Ishikawa (cell line): Measurements from ENCODE around the gene FASTKD2.

ENCODE experiments used
- CREB1 ChIP-seq: IDR thresholded peaks from 2 replicates; pipeline ENCODE4 v1.6.1; 2012; ENCODE audit warnings: low read depth
- EP300 ChIP-seq: IDR thresholded peaks from 2 replicates; pipeline ENCODE4 v1.6.1; 2012; ENCODE audit warnings: borderline replicate concordance
- FOXM1 ChIP-seq: IDR thresholded peaks from 2 replicates; pipeline ENCODE4 v1.6.1; 2012; ENCODE audit warnings: low read depth, borderline replicate concordance
- MAX ChIP-seq: IDR thresholded peaks from 2 replicates; pipeline ENCODE4 v1.6.1; 2012
- NFIC ChIP-seq: IDR thresholded peaks from 2 replicates; pipeline ENCODE4 v1.6.1; 2012
- RAD21 ChIP-seq: IDR thresholded peaks from 2 replicates; pipeline ENCODE4 v1.6.1; 2012; ENCODE audit warnings: low read depth
- TAF1 ChIP-seq: IDR thresholded peaks from 2 replicates; pipeline ENCODE4 v1.6.1; 2012; ENCODE audit warnings: low read depth, mild to moderate bottlenecking
- USF1 ChIP-seq: IDR thresholded peaks from 2 replicates; pipeline ENCODE4 v1.6.1; 2012
- YY1 ChIP-seq: IDR thresholded peaks from 2 replicates; pipeline ENCODE4 v1.6.1; 2012; ENCODE audit warnings: low read depth

GRCh38 chr2:206799083-206799482, 33.7 kb downstream of the FASTKD2 start:
- TF ChIP-seq EP300, result no peak
- no peak for TF ChIP-seq FOXM1
- TF ChIP-seq NFIC, result no peak
- TF ChIP-seq YY1, result no peak
- no peak for TF ChIP-seq TAF1
- TF ChIP-seq CREB1, result no peak
- TF ChIP-seq MAX, result no peak
- no peak for TF ChIP-seq USF1
- TF ChIP-seq RAD21, result no peak
